Peyer's patch (tissue), 4 donors: Measurements from ENCODE around the gene MRPS35.

Experiments used
- CTCF ChIP-seq, 6 experiments: fragments of 450-650 bp in 4 of 6; fragments of 200-600 bp in 2 of 6; sonication (generic) in 1 of 6; IDR thresholded peaks; one replicate each; pipeline ENCODE4 v1.5.1; 2017 to 2019; ENCODE audit warnings: antibody characterized with exemption in 6 of 6, mild to moderate bottlenecking in 3 of 6, moderate library complexity in 1 of 6
- POLR2A ChIP-seq, 2 donors: fragments of 450-650 bp; IDR thresholded peaks; one replicate each; pipeline ENCODE4 v1.5.1; 2017; ENCODE audit warnings: antibody characterized with exemption in 2 of 2, mild to moderate bottlenecking in 2 of 2, moderate library complexity in 2 of 2

- TF ChIP-seq CTCF (IDR thresholded peaks at IDR 0.05) (no peak), POLR2A (IDR thresholded peaks at IDR 0.05) (no peak)
Measured at GRCh38 chr12:27756670-27757195, 46.1 kb downstream of the MRPS35 start.
